DOHH2 (cell line): ENCODE measurements around the gene CCDC146.
"Not testable (repeated sequence)": the region's sequence is repeated elsewhere in the genome, so short reads cannot be mapped to it uniquely, and the experiment has no call there.

Source experiments
- H3F3A ChIP-seq: fragments of 200-600 bp; sonication (generic), shearing (Covaris generic); 2 replicates; pipeline ENCODE4 v1.6.0; 2016; ENCODE audit warnings: antibody characterized with exemption, mild to moderate bottlenecking; ENCODE audit not compliant: control insufficient read depth, insufficient read depth
- H3K27ac ChIP-seq: fragments of 200-600 bp; sonication (generic); 2 replicates; pipeline ENCODE4 v1.5.1; 2014; ENCODE audit warnings: low read depth, mild to moderate bottlenecking, low read length, moderate library complexity
- H3K27me3 ChIP-seq: fragments of 200-600 bp; sonication (generic); 2 replicates; pipeline ENCODE4 v1.6.1; 2014; ENCODE audit warnings: mild to moderate bottlenecking, low read length, mixed read lengths; ENCODE audit not compliant: control insufficient read depth
- H3K36me3 ChIP-seq: fragments of 200-600 bp; sonication (generic); 2 replicates; pipeline ENCODE4 v1.6.1; 2014; ENCODE audit warnings: mild to moderate bottlenecking, low read length, moderate library complexity, mixed read lengths; ENCODE audit not compliant: control insufficient read depth
- H3K4me1 ChIP-seq: fragments of 200-600 bp; sonication (generic); 2 replicates; pipeline ENCODE4 v1.6.1; 2014; ENCODE audit warnings: mild to moderate bottlenecking, low read length, mixed read lengths; ENCODE audit not compliant: control insufficient read depth
- H3K4me2 ChIP-seq: fragments of 200-600 bp; sonication (generic); 2 replicates; pipeline ENCODE4 v1.6.0; 2014; ENCODE audit warnings: mild to moderate bottlenecking, low read length, moderate library complexity
- H3K4me3 ChIP-seq: fragments of 200-600 bp; sonication (generic); 2 replicates; pipeline ENCODE4 v1.5.1; 2014; ENCODE audit warnings: mild to moderate bottlenecking, low read length, mixed read lengths
- H3K79me2 ChIP-seq: fragments of 200-600 bp; sonication (generic); 2 replicates; pipeline ENCODE4 v1.6.1; 2014; ENCODE audit warnings: mild to moderate bottlenecking, low read length, mixed read lengths; ENCODE audit not compliant: control insufficient read depth
- H3K9me2 ChIP-seq: fragments of 200-600 bp; sonication (generic); replicated peaks from 2 replicates; pipeline ENCODE4 v1.6.1; 2014; ENCODE audit warnings: mild to moderate bottlenecking, low read length, mixed read lengths; ENCODE audit not compliant: control insufficient read depth
- H3K9me3 ChIP-seq: fragments of 200-600 bp; sonication (generic); 2 replicates; pipeline ENCODE4 v1.6.1; 2014; ENCODE audit warnings: antibody characterized with exemption, low read length, mixed read lengths; ENCODE audit not compliant: control insufficient read depth, insufficient read depth
- H4K20me1 ChIP-seq: fragments of 200-600 bp; sonication (generic); 2 replicates; pipeline ENCODE4 v1.6.0; 2014; ENCODE audit warnings: low read depth, mild to moderate bottlenecking, antibody characterized with exemption, low read length, moderate library complexity; ENCODE audit not compliant: control insufficient read depth, insufficient read depth
- EZH2phosphoT487 ChIP-seq: fragments of 200-600 bp; sonication (generic); IDR thresholded peaks from 2 replicates; pipeline ENCODE4 v1.6.1; 2017; ENCODE audit warnings: borderline replicate concordance, mild to moderate bottlenecking, antibody characterized with exemption, low read length, moderate library complexity, mixed read lengths
- TF ChIP-seq, protein P1 (sequence below): fragments of 200-600 bp; sonication (generic); IDR thresholded peaks from one replicate; pipeline ENCODE4 v1.5.1; 2014; ENCODE audit warnings: antibody characterized with exemption, mild to moderate bottlenecking, low read depth, low read length; ENCODE audit not compliant: poor library complexity, severe bottlenecking

The CCDC146 gene

DNA sequence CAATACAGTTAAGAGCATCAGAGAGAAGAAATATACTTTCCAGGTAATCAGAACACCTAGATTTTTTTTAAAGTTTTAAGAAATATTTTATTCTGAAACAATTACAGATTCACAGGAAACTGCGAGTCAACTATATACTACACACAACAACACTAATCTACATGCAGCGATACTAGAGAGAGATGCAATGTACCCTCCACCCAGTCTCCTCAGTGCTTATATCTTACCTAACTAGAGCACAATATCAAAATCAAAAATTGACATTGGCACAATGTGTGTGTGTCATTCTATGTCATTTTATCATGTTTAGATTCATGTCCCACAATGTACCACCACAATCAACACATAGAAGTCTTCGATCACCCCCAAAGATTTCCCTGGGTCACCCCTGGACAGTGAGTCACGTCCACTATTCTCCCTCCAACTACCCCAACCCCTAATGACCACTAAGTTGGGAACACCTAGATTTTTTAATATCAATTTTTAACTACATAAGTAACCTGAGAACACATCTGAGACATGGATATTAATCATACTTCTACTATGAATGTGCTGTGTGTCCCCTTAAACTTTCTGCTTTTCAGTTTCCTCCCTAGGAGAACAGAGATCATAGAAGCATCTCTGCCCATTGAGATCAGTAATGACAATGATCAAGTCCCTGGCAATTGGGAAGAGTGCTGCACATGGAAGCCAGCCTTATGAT is 207.2 kb downstream of the CCDC146 start:
- Histone ChIP-seq H3K4me1 (peaks cover 4% of the 10 kb centered on the region), H3K36me3 (no peaks in the 10 kb centered on the region), H3K4me3 (no peak overlapping the region), H3K4me2 (no peak overlapping the region), H4K20me1 (no peaks in the 10 kb centered on the region), H3K9me3 (no peaks in the 10 kb centered on the region), H3K27me3 (peaks cover 48% of the 10 kb centered on the region), H3F3A (no peaks in the 10 kb centered on the region), H3K79me2 (no peaks in the 10 kb centered on the region), H3K9me2 (no peaks in the 10 kb centered on the region), H3K27ac (no peak overlapping the region)
- TF ChIP-seq, protein P1, sequence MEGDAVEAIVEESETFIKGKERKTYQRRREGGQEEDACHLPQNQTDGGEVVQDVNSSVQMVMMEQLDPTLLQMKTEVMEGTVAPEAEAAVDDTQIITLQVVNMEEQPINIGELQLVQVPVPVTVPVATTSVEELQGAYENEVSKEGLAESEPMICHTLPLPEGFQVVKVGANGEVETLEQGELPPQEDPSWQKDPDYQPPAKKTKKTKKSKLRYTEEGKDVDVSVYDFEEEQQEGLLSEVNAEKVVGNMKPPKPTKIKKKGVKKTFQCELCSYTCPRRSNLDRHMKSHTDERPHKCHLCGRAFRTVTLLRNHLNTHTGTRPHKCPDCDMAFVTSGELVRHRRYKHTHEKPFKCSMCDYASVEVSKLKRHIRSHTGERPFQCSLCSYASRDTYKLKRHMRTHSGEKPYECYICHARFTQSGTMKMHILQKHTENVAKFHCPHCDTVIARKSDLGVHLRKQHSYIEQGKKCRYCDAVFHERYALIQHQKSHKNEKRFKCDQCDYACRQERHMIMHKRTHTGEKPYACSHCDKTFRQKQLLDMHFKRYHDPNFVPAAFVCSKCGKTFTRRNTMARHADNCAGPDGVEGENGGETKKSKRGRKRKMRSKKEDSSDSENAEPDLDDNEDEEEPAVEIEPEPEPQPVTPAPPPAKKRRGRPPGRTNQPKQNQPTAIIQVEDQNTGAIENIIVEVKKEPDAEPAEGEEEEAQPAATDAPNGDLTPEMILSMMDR, result no peak
- TF ChIP-seq EZH2phosphoT487, result no peak

DNA sequence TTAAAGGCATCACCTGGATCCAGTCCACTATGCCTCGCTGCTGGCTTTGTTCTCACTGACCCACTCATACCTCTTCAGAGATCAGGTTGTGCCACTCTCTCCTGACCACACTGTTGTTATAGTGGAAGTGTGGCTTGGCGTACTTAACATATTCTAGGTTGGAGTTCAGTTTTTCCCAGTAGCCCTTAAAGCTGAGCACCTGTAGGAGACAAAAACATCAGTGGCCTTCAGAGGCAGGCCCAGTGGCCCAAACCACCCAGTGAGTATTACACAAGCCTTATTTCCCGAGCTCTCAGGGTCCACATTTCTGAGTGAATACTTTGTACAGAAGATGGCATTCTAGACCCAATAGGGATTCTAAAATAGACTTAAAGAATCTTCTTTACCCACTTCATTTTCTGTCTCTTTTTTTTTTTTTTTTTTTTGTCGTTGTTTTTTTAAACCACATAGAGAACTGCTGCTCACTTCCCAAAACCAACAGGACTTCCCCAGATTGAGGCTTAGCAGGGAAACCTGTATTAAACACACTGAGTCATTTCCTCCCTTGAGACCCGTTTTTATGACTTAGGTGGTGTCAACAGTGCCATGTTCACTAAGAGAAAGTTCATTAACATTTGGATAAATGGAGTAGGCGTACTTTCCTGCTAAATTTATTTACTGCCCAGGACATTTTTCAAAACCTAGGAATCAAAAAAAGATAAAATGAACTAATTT is 207.9 kb downstream of the CCDC146 start:
- H3K4me2 ChIP-seq, result no peak overlapping the region
- no peak overlapping the region for H3K27ac ChIP-seq

DNA sequence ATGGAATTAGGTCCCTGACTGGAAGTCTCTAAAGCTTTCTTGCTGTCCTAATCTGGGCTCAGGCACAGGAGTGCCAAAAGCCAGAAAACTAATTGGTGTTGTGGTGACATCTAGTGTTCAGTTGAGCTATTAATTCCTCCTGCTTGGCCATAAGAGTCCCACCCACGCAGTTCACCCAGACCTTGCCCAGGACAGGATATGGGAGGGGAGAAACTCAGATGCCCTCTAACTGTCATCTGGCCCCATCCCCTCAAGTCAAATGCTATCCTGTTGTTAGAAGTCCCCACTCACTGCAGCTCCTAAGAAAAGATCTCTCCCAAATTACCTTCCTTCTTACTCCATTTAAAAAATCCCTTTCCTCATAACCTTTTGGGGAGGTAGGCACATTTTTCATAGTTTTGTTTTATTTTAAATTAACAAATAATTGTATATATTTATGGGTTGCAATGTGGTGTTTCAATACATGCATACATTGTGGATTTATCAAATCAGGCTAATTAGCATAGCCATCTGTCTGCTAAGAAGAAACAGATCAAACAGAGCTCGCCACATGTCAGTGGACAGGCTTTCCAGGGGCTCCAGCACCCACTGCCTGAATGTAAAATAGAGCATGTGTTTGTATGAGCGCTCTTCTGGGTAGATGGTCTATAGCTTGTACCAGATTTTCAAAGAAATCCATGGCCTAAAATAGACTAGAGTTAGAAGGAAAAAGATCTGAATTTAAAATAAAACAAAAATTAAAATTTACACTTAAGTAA is 209.7 kb downstream of the CCDC146 start:
- H3K4me3 ChIP-seq, result no peak overlapping the region
- no peaks in the 10 kb centered on the region for H4K20me1 ChIP-seq
- H3K4me2 ChIP-seq, result no peak overlapping the region
- H3K27me3 ChIP-seq, result peaks cover 39% of the 10 kb centered on the region
- TF ChIP-seq EZH2phosphoT487, result no peak
- TF ChIP-seq, protein P1, result peak; percentile 68
- no peak overlapping the region for H3K27ac ChIP-seq
- H3K79me2 ChIP-seq, result no peaks in the 10 kb centered on the region
- H3K4me1 ChIP-seq, result peaks cover 10% of the 10 kb centered on the region
- H3K9me3 ChIP-seq, result no peaks in the 10 kb centered on the region
- no peaks in the 10 kb centered on the region for H3K36me3 ChIP-seq
- no peaks in the 10 kb centered on the region for H3K9me2 ChIP-seq
- no peaks in the 10 kb centered on the region for H3F3A ChIP-seq

More for the DNA sequence above, 207.9 kb downstream of the CCDC146 start:
- no peaks in the 10 kb centered on the region for H3K9me3 ChIP-seq
- TF ChIP-seq EZH2phosphoT487, result no peak
- TF ChIP-seq, protein P1, result no peak
- no peaks in the 10 kb centered on the region for H3F3A ChIP-seq
- peaks cover 4% of the 10 kb centered on the region for H3K4me1 ChIP-seq
- H3K4me3 ChIP-seq, result no peak overlapping the region
- no peaks in the 10 kb centered on the region for H3K79me2 ChIP-seq
- H3K9me2 ChIP-seq, result no peaks in the 10 kb centered on the region
- H3K36me3 ChIP-seq, result no peaks in the 10 kb centered on the region
- no peaks in the 10 kb centered on the region for H4K20me1 ChIP-seq
- peaks cover 48% of the 10 kb centered on the region for H3K27me3 ChIP-seq

DNA sequence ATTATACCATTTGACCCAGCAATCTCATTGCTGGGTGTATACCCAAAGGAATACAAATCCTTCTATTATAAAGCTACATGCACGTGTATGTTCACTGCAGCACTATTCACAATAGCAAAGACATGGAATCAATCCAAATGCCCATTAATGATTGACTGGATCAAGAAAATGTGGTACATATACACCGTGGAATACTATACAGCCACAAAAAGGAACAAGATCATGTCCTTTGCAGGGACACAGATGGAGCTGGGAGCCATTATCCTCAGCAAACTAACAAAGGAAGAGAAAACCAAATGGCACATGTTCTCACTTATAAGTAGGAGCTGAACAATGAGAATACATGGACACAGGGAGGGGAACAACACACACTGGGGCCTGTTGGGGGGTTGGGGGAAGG is 211.6 kb downstream of the CCDC146 start:
- H3K36me3 ChIP-seq, H3K4me3 ChIP-seq, H3K4me2 ChIP-seq, H3F3A ChIP-seq, H3K27ac ChIP-seq, H3K9me2 ChIP-seq, H3K9me3 ChIP-seq, H4K20me1 ChIP-seq, H3K79me2 ChIP-seq: not testable (repeated sequence)
- H3K27me3 ChIP-seq, result peaks cover 26% of the 10 kb centered on the region
- H3K4me1 ChIP-seq, result peaks cover 18% of the 10 kb centered on the region
